Activated T-helper 2 cell treated with anti-CD3 and anti-CD28 coated beads, Interferon-gamma antibody, Interleukin-2, Interleukin-4, amounts not matched to agents 10 μg/mL and 5 μg/mL and 100 μg/mL, durations not matched to agents 14 hours and 24 hours and 36 hours (primary cell): ENCODE data around the gene TEC. TPM values are rescaled to one million over a fixed set of nuclear protein-coding genes. Genes with fewer than 3 reads are reported as not detected.
"Not testable (repeated sequence)": the region's sequence is repeated elsewhere in the genome, so short reads cannot be mapped to it uniquely, and the experiment has no call there.

Experiments
- DNase-seq: peaks from one replicate; pipeline ENCODE4 v3.0.0; 2021; ENCODE audit warnings: low spot score
- H3K27ac Mint-ChIP-seq: one replicate; pipeline ENCODE4 v1.8.0; 2021; ENCODE audit warnings: mixed read lengths
- H3K27me3 Mint-ChIP-seq: one replicate; pipeline ENCODE4 v1.8.0; 2021; ENCODE audit warnings: low read depth, mixed read lengths
- H3K36me3 Mint-ChIP-seq: one replicate; pipeline ENCODE4 v1.8.0; 2021; ENCODE audit warnings: low read depth, mixed read lengths
- H3K4me1 Mint-ChIP-seq: one replicate; pipeline ENCODE4 v1.8.0; 2021; ENCODE audit warnings: low read depth, mixed read lengths
- H3K4me3 Mint-ChIP-seq: one replicate; pipeline ENCODE4 v1.8.0; 2021; ENCODE audit warnings: low read depth, mild to moderate bottlenecking, moderate library complexity, mixed read lengths
- H3K9me3 Mint-ChIP-seq: one replicate; pipeline ENCODE4 v1.8.0; 2021; ENCODE audit warnings: mixed read lengths
- intact Hi-C: fragments of 100-400 bp; cut with micrococcal nuclease; formaldehyde crosslinking; loops from one replicate; pipeline ENCODE4 v1.15.1; 2023
- total RNA-seq: library from RNA; stranded (reverse); gene quantifications from 2 replicates; pipeline ENCODE4 v1.2.3, GENCODE V29; 2022

TEC gene
- total RNA-seq, 1 donor from 2014 or later: 2.2 TPM

GRCh38 chr4:48225368-48226141 is 44.1 kb downstream of the TEC start:
- no peaks in the 10 kb centered on the region for H3K9me3 Mint-ChIP-seq
- H3K36me3 Mint-ChIP-seq: no peaks in the 10 kb centered on the region
- H3K27me3 Mint-ChIP-seq: no peaks in the 10 kb centered on the region
- H3K4me1 Mint-ChIP-seq: peaks cover 5% of the 10 kb centered on the region
- no peak overlapping the region for H3K4me3 Mint-ChIP-seq
- DNase-seq: no peak
- H3K27ac Mint-ChIP-seq: no peak overlapping the region
- intact Hi-C loops: no loop called here

- H3K27ac Mint-ChIP-seq: no peak overlapping the region
- H3K4me3 Mint-ChIP-seq: no peak overlapping the region
- H3K4me1 Mint-ChIP-seq: peaks cover 5% of the 10 kb centered on the region
- no peak for DNase-seq
- no peaks in the 10 kb centered on the region for H3K9me3 Mint-ChIP-seq
- H3K27me3 Mint-ChIP-seq: no peaks in the 10 kb centered on the region
- H3K36me3 Mint-ChIP-seq: no peaks in the 10 kb centered on the region
- intact Hi-C loops: no loop called here
Observed at GRCh38 chr4:48224606-48225005, 45.0 kb downstream of the TEC start.

- Mint-ChIP-seq H3K36me3 (no peaks in the 10 kb centered on the region), H3K4me3 (no peak overlapping the region), H3K27ac (no peak overlapping the region), H3K4me1 (peaks cover 4% of the 10 kb centered on the region), H3K9me3 (no peaks in the 10 kb centered on the region), H3K27me3 (no peaks in the 10 kb centered on the region)
- intact Hi-C loops: no loop called here
- DNase-seq: no peak
Observed at GRCh38 chr4:48223633-48224295, 45.9 kb downstream of the TEC start.

DNA sequence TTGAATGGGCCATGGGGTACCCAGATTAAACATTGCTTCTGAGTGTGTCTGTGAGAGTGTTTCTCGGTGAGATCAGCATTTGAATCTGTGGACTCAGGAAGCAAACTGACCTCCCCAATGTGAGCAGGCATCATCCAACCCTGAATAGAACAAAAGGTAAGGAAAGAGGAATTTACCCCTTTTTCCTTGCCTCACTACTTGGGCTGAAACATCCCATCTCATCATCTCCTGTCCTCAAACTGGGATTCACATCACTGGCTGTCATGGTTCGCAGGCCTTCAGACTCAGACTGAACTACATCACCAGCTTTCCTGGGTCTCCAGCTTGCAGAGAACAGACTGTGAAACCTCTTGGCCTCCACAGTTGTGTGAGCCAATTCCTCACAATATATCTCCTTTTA is 47.1 kb downstream of the TEC start:
- no peak for DNase-seq
- H3K4me3 Mint-ChIP-seq: no peak overlapping the region
- no peaks in the 10 kb centered on the region for H3K9me3 Mint-ChIP-seq
- no peaks in the 10 kb centered on the region for H3K27me3 Mint-ChIP-seq
- no peak overlapping the region for H3K27ac Mint-ChIP-seq
- intact Hi-C loops: no loop called here
- no peaks in the 10 kb centered on the region for H3K4me1 Mint-ChIP-seq
- H3K36me3 Mint-ChIP-seq: no peaks in the 10 kb centered on the region

DNA sequence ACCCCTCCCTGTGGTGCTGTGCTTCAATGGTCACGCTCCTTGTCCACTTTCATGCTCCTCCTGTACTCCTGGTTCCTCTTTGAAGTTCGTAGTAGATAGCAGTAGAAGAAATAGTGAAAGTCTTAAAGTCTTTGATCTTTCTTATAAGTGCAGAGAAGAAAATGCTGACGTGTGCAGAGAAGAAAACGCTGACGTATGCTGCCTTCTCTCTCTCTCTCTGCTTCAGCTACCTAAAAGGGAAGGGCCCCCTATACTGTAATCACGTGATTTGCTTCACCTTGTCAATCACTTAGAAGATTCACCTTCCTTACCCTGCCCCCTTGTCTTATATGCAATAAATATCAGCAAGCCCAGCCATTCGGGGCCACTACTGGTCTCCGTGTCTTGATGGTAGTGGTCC is 50.2 kb downstream of the TEC start:
- not testable (repeated sequence) for H3K27ac Mint-ChIP-seq

DNA sequence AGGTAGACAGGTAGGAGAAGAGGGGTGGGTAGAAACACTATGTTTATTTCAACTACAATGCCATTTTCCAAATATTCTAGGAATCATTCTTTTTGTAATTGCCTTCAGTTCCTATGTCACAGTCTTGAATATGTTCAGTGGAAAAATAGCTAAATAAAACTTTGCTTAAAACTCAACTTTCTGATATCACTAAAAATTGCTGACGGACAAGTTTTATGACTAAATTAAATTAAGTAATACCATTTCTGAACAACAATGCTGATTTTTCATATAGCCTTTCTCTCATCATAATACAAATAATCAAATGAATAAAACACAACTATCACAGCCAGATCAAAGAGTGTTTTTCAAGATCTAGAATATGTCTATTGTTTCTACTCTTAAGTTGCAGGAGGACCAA is 53.1 kb downstream of the TEC start:
- Mint-ChIP-seq H3K4me1 (peaks cover 12% of the 10 kb centered on the region), H3K27me3 (no peaks in the 10 kb centered on the region), H3K4me3 (no peak overlapping the region), H3K27ac (no peak overlapping the region), H3K9me3 (no peaks in the 10 kb centered on the region), H3K36me3 (no peaks in the 10 kb centered on the region)
- intact Hi-C loops: no loop called here
- DNase-seq: no peak

More for the DNA sequence above, 50.2 kb downstream of the TEC start:
- H3K4me3 Mint-ChIP-seq, intact Hi-C loops, H3K36me3 Mint-ChIP-seq, H3K4me1 Mint-ChIP-seq, H3K27me3 Mint-ChIP-seq, H3K9me3 Mint-ChIP-seq, DNase-seq: not testable (repeated sequence)

GRCh38 chr4:48215977-48216376 is 53.7 kb downstream of the TEC start:
- H3K4me1 Mint-ChIP-seq: peaks cover 12% of the 10 kb centered on the region
- no peaks in the 10 kb centered on the region for H3K27me3 Mint-ChIP-seq
- no peak overlapping the region for H3K27ac Mint-ChIP-seq
- no peaks in the 10 kb centered on the region for H3K36me3 Mint-ChIP-seq
- DNase-seq: no peak
- no peaks in the 10 kb centered on the region for H3K9me3 Mint-ChIP-seq
- intact Hi-C loops: no loop called here
- no peak overlapping the region for H3K4me3 Mint-ChIP-seq

- no peaks in the 10 kb centered on the region for H3K9me3 Mint-ChIP-seq
- H3K27me3 Mint-ChIP-seq: no peaks in the 10 kb centered on the region
- no peak overlapping the region for H3K4me3 Mint-ChIP-seq
- H3K4me1 Mint-ChIP-seq: peaks cover 22% of the 10 kb centered on the region
- intact Hi-C loops: loop anchor here (5.0 kb wide), 1 partner anchor 60 kb away; no protein-coding TSS in a partner anchor
- no peak for DNase-seq
- H3K27ac Mint-ChIP-seq: no peak overlapping the region
- H3K36me3 Mint-ChIP-seq: no peaks in the 10 kb centered on the region
Observed at GRCh38 chr4:48212165-48212564, 57.5 kb downstream of the TEC start.

DNA sequence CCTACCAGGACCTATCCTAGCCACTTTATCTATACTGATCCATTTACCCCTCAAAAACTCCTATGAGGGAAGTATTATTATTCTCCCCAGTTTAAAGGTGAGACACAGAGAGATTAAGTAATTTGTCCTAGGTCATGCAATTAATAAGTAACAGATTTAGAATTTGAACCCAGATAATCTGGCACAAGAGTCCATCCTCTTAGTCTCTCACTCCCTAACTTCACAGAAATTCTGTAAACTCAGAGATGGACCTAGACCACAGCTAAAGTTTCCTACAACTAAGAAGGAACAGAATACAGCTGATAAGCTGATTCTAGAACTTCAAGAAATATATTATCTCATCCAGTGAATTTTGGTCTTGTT is 58.7 kb downstream of the TEC start:
- DNase-seq: no peak
- H3K4me1 Mint-ChIP-seq: peaks cover 19% of the 10 kb centered on the region
- no peaks in the 10 kb centered on the region for H3K9me3 Mint-ChIP-seq
- intact Hi-C loops: loop anchor here (5.0 kb wide), 1 partner anchor 61 kb away; no protein-coding TSS in a partner anchor
- H3K36me3 Mint-ChIP-seq: no peaks in the 10 kb centered on the region
- no peak overlapping the region for H3K4me3 Mint-ChIP-seq
- no peaks in the 10 kb centered on the region for H3K27me3 Mint-ChIP-seq
- no peak overlapping the region for H3K27ac Mint-ChIP-seq

- Mint-ChIP-seq H3K4me1 (peaks cover 8% of the 10 kb centered on the region), H3K27ac (no peak overlapping the region), H3K36me3 (no peaks in the 10 kb centered on the region), H3K4me3 (no peak overlapping the region), H3K9me3 (no peaks in the 10 kb centered on the region), H3K27me3 (peaks cover 7% of the 10 kb centered on the region)
- no peak for DNase-seq
- intact Hi-C loops: no loop called here
Observed at GRCh38 chr4:48205626-48206025, 64.0 kb downstream of the TEC start.

GRCh38 chr4:48205107-48205506 is 64.5 kb downstream of the TEC start:
- no peaks in the 10 kb centered on the region for H3K36me3 Mint-ChIP-seq
- H3K27ac Mint-ChIP-seq: no peak overlapping the region
- no peaks in the 10 kb centered on the region for H3K9me3 Mint-ChIP-seq
- DNase-seq: no peak
- H3K27me3 Mint-ChIP-seq: peaks cover 9% of the 10 kb centered on the region
- intact Hi-C loops: no loop called here
- H3K4me3 Mint-ChIP-seq: no peak overlapping the region
- H3K4me1 Mint-ChIP-seq: peaks cover 3% of the 10 kb centered on the region

- no peak overlapping the region for H3K27ac Mint-ChIP-seq
- no peaks in the 10 kb centered on the region for H3K9me3 Mint-ChIP-seq
- no peak overlapping the region for H3K4me3 Mint-ChIP-seq
- peaks cover 9% of the 10 kb centered on the region for H3K27me3 Mint-ChIP-seq
- DNase-seq: no peak
- intact Hi-C loops: no loop called here
- H3K36me3 Mint-ChIP-seq: no peaks in the 10 kb centered on the region
- H3K4me1 Mint-ChIP-seq: no peaks in the 10 kb centered on the region
Observed at GRCh38 chr4:48203819-48204218, 65.8 kb downstream of the TEC start.

- Mint-ChIP-seq H3K4me3 (no peak overlapping the region), H3K27ac (no peak overlapping the region), H3K27me3 (peaks cover 20% of the 10 kb centered on the region), H3K36me3 (no peaks in the 10 kb centered on the region), H3K4me1 (no peaks in the 10 kb centered on the region), H3K9me3 (no peaks in the 10 kb centered on the region)
- intact Hi-C loops: no loop called here
- DNase-seq: no peak
Observed at GRCh38 chr4:48197643-48198237, 71.9 kb downstream of the TEC start.
